Stimulated activated CD8-positive, alpha-beta memory T cell treated with anti-CD3 and anti-CD28 coated beads, Interleukin-4, amount 100 ng/mL, for 24 hours (primary cell): ENCODE results near the gene PPM1A.
A peak's percentile ranks its signal among the peaks of the same experiment; 100 is the strongest.

Experiments
- DNase-seq: peaks from one replicate; pipeline ENCODE4 v3.0.0-alpha.2; 2020; ENCODE audit warnings: low read depth

Gene PPM1A

DNA sequence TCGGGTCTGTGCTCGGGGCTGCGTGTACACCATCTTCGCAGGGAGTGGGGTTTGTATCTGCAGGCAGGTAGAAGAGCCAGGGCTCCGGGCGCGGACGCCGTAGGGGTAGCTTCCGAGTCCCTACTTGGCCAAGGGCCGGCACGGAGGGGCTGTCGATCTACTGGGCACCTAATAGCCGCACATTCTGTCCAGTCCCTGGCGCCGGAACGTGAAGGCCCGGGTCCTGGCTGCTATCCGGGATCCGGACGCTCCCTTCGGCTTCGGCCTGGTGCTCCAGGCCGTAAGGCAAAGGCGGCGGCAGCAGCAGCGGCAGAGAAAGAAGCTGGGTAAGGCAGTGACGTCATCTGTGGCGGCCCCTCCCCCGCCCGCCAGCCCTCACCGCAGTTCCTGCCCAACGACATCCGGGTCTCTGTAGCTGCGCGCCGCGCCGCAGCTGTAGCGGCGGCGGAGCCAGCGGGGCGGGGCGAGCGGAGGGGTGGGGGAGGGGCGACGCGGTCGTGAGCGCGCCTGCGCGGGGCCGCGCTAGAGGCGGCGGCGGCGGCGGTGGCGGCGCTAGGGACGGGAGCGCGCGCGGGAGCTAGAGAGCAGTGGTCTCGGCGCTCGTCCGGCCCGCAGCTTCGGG is at the start of gene PPM1A:
Gene PPM1A, plus strand, starts transcription at position 525 of the 622 bp plus-strand sequence. CDS start 33,483 bp downstream, outside the sequence.
- peak; percentile 94 for DNase-seq

DNA sequence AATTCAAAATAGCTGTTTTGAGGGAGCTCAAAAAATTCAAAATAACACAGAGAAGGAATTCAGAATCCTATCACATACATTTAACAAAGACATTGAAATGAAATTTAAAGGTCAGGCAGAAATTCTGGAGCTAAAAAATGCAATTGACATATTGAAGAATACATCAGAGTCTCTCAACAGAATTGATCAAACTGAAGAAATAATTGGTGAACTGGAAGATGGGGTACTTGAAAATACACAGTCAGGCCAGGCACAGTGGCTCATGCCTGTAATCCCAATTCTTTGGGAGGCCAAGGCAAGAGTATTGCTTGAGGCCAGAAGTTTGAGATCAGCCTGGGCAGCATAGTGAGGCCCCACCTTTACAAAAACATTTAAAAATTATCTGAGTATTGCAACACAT is 49.7 kb upstream of the PPM1A start:
- no peak for DNase-seq

DNA sequence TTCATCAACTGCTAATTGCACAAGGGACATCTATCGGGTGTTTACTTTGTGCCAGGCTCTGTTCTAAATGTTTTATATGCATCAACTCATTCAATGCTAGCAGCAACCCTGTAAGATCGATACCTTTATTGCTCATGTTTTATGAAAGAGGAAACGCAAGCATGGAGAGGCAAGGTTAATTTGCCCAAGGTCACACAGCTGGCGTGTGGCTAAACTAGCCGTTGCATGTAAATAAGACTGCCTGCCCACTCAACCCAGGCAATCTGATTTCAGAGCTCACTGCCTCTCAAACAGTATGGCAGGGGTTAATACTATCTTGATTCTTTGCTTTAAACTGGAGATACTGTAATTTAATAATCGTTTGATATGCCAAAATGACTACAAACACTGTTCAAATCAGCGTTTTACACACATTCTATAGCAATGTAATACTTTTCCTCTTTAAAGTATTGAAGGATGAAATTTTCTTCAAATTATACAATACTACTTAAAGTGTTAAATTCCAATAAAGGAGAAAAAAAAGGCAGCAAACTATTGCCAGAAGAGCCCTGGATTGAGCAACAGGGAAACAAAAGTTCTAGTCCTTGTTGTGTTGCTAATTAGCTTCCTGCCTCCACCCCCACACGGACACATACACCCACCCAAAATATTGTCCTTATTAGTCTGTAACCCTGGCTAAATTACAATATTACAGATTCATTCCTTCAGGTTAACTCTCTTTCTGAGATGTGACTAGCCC is 44.7 kb upstream of the PPM1A start:
- no peak for DNase-seq

DNA sequence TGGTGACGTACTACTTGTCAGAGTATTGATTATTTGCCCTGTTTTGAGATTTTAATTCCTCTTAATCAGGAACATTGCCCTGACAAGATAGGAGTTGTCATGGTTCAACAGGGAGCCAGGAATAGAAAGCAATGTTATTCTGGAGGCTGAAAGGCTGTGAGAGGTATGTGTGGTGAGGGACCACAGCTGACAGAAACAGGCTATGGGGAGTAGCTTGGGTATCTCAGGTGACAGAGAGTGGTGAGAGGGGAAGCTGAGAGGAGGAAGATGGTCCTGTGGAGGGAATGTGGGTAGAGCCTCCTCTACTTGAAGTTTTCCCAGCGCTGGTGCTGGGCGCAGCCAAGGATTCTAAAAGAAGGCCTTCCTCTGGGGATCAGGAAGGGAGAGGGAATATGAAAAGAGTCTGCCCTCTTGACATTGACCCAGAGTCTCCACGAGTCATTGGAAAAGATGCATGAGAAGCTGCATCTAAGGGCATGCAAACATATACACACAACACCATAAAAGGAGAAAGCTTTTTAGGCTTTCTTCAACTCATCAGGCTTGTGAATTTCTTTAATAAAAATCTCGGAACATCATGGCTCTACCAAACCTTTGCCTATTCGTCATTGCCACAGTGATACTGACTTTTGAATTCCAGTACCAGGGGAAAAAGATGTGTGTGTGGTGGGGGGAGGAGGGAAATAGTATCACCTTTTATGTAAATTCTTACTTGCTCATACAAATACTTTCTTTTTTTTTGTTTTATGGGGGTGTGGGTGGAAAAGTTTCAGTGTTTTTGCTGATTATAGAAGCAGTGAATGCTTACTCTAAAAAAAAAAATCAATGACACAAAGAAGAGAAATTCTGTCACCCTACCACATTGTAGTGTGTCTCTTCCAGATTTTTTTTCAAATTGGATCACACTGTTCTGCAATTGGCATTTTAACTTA is 43.9 kb upstream of the PPM1A start:
- no peak for DNase-seq

DNA sequence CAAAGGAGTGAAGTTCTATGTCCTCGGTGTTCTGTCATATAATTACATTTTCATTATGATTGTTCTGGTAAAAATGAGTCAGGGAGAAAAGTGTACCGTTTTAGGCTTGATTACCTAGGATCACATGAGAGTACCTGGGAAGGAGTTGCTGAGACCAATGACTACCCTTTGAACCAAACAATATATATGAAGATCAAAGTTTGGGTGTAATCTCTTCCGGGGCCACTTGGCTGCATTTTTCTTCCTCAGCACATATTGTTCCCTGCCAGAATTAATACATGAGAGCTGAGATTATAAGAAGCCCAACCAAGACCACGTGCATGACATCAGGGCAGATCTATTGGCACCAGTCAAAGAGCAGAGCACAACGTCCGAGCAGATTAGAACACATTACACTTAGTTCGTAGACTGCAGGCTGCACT is 42.8 kb upstream of the PPM1A start:
- no peak for DNase-seq

DNA sequence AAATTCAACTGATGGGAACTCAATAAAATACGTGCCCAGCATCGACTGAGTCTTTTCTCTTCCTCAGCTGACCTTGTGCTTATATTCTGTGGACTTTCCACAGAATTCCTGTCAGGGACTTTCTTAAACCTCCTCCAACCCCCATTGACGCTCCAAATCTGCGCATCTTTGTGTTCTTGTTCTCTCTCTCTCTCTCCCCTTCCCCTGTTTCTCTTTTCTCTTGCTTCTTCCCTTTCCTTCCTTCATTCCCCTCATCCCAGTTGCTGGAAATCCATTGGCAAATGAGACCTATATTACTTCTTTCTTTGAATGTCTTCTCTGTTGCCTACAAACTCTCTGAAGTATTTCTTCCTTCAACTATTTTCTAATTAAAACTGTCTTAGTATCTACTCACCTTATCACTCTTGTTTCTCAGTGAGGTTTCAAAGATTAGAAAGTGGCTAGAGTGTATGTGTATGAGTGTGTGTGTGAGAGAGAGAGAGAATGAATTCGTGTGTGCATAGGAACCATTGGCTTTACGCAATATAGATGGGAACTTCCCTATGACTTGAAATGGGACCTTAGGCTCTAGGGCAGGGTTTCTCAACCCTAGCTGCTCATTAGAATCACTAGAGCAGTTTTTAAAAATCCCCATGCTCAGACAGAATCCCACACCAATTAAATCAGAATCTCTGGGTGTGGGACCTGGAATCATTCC is 42.0 kb upstream of the PPM1A start:
- DNase-seq = no peak

DNA sequence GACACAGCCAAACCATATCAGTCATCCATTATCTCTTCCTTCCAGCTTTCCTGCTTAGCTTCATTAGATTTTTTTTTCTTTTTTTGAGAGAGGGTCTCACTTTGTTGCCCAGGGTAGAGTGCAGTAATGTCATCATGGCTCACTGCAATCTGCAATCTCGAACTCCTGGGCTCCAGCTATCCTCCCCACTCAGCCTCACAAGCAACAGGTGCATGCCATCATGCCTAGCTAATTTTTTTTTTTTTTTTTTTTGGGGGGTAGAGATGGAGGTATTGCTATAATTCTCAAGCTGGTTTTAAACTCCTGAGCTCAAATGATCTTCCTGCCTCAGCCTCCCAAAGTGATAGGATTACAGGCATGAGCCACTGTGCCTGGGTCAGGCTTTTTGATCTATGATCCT is 38.3 kb upstream of the PPM1A start:
- DNase-seq = no peak

DNA sequence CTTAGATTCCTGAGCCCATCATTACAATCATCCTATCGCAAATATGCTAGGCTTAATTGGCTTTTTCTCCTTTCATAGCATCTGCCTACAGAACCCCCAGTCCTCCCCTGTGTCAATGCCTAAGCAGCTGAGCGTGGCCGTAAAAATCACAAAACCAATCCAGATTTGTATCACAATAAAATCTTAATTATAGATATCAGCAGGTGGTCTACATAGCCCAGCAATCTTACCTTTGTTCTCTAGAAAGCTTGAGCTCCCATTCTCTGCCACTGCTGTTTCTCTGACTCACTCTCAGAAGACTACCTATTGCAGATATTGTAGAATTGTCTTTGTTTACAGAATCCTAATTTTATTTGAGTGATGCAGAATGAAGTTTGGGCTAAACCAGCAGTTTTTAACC is 37.9 kb upstream of the PPM1A start:
- DNase-seq = no peak

DNA sequence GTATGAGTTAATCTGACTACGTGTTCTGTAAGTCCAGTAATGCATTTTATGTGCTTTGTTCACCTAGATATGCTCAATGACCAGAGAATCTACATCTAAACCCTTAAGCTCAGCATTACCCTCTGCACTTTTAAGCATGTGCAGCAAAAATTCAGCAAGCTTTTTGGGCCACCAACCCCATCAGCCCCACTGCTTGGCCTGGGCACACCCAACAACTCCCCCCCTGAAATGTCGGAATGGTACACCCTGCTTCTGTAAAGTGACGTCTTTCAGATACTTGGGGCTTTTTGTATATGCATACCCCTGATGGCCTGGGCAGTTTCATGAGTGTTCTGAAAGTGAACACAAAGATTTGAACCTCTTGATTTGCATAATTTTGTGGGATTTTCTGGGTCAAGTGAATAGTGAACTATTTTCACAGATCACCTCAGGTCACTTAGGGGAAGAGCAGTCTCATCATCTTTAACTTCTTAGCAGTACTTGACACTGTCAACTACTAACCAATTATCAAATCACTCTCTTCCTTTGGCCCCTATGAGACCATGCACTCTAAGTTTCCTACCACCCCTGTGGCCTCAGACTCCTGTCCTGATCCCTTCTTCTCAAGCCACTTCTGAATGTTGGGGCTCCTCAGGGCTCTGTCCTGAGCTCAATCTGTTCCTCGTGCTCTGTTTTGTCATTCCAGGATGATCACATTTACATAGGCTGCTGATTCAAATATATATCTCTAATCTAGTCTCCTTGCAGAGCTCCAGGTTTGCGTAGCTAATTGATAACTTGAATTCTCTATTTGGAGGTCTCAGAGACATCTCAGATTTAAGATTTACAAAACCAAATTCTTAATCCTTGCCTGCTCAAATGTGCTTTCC is 36.3 kb upstream of the PPM1A start:
- no peak for DNase-seq

DNA sequence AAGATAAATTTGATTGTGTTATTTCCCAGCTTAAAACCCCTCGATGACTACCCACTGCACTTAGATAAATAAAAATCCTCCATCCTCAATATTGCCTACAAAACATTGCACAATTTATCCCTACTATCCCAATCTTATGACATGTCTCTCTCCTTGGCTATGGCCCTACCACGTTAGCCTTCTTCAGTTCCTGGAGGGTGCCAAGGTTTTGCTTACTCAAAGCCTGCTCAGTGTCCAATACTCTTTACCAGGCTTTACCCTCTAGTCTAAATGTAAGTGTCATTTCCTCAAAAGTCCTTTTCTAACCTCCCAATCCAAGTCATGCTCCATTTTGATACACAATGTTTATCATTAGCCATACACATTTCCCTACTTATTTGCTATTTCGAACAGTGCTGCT is 35.0 kb upstream of the PPM1A start:
- DNase-seq = no peak

DNA sequence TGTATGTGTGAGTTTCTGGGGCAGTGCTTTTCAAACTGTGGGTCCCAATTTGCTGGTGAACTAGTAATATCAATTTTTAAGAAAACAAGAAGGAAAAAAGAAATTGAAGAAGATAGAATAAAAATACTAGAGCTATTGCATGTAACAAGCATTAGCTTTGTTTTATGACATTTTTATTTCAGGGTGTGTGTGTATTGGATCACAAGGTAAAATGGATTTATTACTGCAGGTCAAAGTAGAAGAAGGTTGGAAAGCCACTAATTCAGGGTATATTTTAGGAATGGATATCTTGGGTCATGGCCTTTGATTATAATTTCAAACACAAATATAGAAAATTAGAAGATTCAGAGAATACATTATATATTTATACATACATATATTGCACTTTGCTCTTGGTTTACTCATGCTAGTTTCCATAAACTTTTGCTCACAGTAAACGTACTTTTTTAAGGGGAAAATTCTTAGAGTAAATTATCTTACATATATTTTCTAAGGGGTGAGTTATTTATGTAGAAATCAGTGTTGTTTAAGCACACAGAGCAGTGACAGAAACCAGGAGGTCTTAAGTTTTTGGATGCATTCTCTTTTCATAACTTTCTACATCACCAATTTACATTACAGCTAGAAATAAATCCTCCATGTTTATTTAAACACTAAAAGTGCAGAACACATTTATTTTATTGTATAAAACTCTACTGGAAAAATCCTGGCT is 34.5 kb upstream of the PPM1A start:
- no peak for DNase-seq

DNA sequence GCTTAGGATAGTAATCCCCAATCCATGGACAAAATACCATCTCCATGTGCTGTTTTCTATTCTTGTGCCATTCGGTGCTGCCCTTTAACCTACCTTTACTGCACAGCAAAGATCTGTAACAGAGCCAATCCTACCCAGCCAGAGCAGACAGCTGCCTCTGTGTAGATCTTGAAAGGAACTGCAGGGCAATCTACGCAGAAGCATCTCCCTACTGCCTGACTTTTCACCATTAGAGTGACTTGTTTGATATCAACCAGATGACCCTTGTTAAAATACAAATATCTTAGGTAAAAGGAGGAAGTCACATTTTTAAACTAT is 33.9 kb upstream of the PPM1A start:
- no peak for DNase-seq

DNA sequence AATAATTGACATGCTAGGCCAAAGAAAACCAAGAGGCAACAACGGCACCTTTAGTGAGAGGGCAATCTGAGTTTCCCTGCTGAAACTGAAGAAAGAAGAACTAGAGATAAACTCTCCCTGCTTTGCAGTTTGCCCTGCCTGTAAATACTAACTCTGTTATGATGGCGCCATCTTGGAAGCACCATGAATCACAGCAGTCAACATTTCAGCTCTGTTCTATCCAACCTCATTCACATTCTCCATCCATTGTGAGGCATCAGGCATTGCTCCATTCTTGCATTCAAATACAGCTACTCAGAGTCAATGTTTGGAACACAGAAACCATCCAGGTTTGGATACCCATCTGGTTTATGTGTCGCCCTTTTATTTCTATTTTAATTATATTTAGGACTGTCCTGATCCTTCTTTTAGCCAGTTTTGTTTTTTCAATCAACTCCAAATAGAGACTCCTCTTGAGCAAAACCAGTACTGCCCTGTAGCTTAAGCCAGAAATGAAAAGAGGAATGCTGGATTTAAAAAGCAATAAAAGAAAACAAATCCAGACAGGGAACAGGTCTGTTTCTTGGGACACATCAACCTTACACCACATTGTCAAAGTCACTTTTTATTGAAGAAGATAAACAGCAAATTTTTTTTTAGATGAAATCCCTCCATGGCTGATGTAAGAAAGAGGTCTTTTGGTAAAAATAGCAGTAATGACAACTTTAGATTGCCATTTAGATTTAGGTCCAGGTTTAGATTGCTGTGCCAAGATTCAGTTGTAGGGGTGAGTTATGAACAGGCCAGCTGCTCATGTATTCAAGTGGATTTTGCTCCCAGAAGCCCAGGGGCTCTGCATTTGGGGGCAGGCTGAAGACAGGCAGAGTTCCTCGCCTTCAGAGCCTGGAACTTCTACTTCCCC is 33.3 kb upstream of the PPM1A start:
- DNase-seq = no peak

DNA sequence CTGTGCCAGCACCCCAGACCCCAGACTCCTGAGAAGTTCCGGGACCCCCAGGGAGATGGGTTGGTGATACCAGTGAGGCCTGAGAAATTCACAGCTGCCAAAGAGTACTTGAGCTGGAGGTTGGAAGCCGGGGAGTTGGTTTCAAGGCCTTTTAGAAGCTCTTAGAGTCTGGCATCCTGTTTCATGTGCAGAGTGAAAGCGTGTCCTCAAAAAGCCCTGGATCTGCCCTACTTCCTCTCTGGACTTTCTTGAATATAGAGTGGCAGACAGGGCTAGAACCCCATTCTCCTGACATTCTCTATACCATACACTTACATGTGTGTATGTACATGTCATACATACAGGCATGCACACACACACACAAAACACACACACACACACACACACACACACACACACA is 31.3 kb upstream of the PPM1A start:
- no peak for DNase-seq

DNA sequence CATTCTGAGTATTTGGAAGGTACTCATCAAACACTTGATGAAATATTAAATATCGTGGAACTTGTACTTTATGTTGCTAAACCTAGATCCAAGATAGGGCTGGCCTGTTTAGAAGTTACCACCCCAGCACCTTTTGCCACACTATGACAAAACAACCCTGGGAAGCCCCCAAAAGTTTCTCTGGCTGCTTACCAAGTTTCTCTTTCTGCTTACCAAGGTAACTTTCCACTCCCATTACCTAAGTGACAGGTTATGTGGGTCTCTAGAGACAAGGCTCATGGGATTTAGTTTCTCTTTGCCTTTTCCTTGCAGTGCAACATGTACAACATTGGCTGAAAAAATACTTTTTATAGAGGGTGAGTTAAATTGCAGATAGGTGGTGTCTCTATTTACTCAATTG is 28.9 kb upstream of the PPM1A start:
- peak; percentile 4 for DNase-seq

DNA sequence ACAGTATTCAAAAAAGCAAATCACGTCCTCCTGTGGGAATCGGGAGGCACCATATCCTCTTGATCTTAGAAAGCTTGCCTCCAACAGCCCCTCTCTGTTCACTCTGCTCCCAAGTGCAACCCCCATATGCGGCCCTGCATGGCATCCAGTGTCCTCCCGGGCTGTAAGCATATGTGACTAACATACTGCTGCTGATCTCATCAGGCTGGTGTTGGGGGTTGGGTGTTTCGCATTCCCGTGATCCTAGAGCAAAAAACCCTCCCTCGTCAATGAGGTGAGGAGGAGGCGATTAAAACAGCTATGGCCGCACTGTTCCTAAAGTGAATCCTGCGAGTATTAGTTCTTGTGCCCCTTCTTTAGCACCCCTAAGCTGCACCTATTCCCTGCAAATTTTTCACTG is 28.1 kb upstream of the PPM1A start:
- no peak for DNase-seq

DNA sequence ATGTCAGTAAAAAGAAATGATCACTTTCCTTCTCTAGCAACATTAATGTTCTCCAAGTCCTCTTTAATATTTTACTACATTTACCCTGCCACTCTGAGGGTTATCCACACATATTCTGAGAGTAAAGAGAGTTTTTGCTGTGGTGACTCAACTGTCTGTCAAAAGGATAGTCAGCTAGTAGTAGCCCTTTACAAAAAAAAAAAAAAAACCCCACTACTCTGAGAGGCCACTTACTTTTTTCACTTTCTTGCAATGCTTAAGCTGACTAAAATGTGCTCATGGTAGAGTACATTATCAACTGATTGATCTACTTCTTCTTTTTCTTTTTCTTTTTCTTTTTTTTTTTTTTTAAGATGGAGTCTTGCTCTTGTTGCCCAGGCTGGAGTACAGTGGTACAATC is 27.6 kb upstream of the PPM1A start:
- no peak for DNase-seq

DNA sequence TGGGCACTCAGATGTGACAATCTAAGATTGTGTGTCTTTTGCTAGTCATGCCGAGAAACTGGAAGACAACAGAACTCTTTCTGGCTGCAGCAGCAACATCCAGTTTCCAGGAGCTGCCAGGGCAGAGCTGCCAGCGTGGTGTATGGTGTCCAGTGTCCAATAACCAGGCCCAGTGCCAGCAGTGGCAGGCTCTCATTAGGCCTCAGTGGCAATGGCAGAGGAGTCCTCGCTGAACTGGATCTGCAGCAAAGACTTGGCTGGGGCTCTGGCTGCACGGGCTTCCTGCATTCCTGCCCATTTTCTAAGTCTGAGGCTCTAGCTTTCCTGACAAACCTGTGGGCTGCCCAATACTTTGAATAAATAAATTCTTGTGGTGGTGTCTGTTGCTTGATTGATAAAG is 26.2 kb upstream of the PPM1A start:
- no peak for DNase-seq

DNA sequence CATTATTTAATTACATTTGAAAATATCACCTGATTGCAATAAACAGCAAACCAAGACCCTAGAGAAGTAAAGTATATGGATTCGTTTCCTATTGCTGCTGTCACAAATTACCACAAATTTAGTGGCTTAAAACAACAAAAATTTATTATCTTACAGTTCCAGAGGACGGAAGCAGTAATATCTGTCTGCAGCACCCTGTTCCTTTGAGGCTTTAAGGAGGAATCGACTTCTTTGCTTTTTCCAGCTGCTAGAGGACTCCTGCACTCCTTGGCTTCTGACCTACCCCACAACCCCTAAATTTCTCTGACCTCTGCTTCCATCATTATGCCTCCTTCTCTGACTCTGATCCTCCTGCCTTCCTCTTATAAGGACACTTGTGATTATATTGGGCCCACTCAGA is 23.8 kb upstream of the PPM1A start:
- no peak for DNase-seq

DNA sequence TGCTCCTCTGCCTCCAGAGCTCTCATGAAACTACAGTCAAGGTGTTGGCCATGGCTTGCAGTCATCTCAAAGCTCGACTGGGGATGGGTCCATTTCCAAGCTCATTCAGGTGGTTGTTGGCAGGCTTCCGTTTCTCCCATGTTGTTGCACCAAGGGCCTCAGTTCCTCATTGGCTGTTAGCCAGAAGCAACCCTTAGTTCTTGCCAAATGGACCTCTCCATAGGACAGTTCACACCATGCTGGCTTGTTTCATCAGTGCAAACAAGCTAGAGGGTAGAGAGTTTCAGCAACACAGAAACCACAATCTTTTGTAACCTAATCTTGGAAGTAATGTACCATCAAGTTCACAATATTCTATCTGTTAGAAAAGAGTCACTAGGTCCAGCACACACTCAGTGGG is 22.7 kb upstream of the PPM1A start:
- DNase-seq = no peak
